ENCODE measurements around the gene FKBP1A.

FKBP1A gene

GRCh38 chr20:1383623-1384404 lies 9.0 kb downstream of the FKBP1A start:
- DNase-seq, result no peak

GRCh38 chr20:1382670-1383069 lies 10.2 kb downstream of the FKBP1A start:
- DNase-seq, result no peak

- DNase-seq, result no peak
Measured at GRCh38 chr20:1381753-1382591, 10.9 kb downstream of the FKBP1A start.

- DNase-seq, result no peak
Measured at GRCh38 chr20:1378735-1379125, 14.1 kb downstream of the FKBP1A start.

- no peak for DNase-seq
Measured at GRCh38 chr20:1377984-1378734, 14.7 kb downstream of the FKBP1A start.

- no peak for DNase-seq
Measured at GRCh38 chr20:1377341-1377871, 15.4 kb downstream of the FKBP1A start.

GRCh38 chr20:1376408-1377270 lies 16.2 kb downstream of the FKBP1A start:
- DNase-seq, result no peak

- no peak for DNase-seq
Measured at GRCh38 chr20:1376007-1376406, 16.8 kb downstream of the FKBP1A start.

GRCh38 chr20:1375515-1375914 lies 17.3 kb downstream of the FKBP1A start:
- no peak for DNase-seq

- no peak for DNase-seq
Measured at GRCh38 chr20:1374246-1374645, 18.6 kb downstream of the FKBP1A start.

- DNase-seq, result no peak
Measured at GRCh38 chr20:1373614-1374013, 19.2 kb downstream of the FKBP1A start.

GRCh38 chr20:1373036-1373435 lies 19.8 kb downstream of the FKBP1A start:
- no peak for DNase-seq

GRCh38 chr20:1371830-1372539 lies 20.9 kb downstream of the FKBP1A start:
- DNase-seq, result no peak

GRCh38 chr20:1371202-1371782 lies 21.6 kb downstream of the FKBP1A start:
- DNase-seq, result no peak

- no peak for DNase-seq
Measured at GRCh38 chr20:1370548-1371110, 22.2 kb downstream of the FKBP1A start.

- no peak for DNase-seq
Measured at GRCh38 chr20:1369970-1370369, 22.9 kb downstream of the FKBP1A start.

- DNase-seq, result no peak
Measured at GRCh38 chr20:1368448-1369199, 24.2 kb downstream of the FKBP1A start.

GRCh38 chr20:1367479-1367878 lies 25.4 kb downstream of the FKBP1A start:
- DNase-seq, result no peak

GRCh38 chr20:1364106-1364505 lies 28.7 kb downstream of the FKBP1A start:
- DNase-seq, result no peak

- no peak for DNase-seq
Measured at GRCh38 chr20:1363522-1363921, 29.3 kb downstream of the FKBP1A start.
